G401.6 (cell line): Measurements from ENCODE around the gene TRPM3.

ENCODE experiments used
- FAIRE-seq: peaks from 2 replicates; lab custom pipeline; 2012; peaks lifted over from hg19 to GRCh38; lab: Jason Lieb, UNC

Gene TRPM3

GRCh38 chr9:70517926-70518610, 603.4 kb downstream of the TRPM3 start:
- no peak for FAIRE-seq

GRCh38 chr9:70514273-70514672, 607.1 kb downstream of the TRPM3 start:
- FAIRE-seq, result no peak

DNA sequence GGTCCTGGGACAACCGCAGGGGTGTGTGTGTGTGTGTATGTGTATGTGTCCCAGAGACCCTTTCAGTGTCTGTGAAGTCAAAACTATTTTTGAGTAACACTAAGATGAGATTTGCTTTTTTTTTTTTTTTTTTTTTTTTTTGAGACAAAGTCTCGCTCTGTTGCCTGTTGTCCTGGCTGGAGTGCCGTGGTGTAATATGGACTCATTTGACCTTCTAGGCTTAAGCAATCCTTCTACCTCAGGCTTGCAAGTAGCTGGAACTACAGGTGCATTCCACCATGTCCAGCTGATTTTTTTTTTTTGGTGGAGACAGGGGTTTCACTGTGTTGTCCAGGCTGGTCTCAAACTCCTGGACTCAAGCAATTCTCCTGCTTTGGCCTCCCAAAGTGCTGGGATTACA, 609.6 kb downstream of the TRPM3 start:
- FAIRE-seq, result no peak

- peak; percentile 30 for FAIRE-seq
Measured at GRCh38 chr9:70510157-70510770, 611.2 kb downstream of the TRPM3 start.

- FAIRE-seq, result no peak
Measured at GRCh38 chr9:70506159-70506558, 615.3 kb downstream of the TRPM3 start.

GRCh38 chr9:70504834-70505233, 616.6 kb downstream of the TRPM3 start:
- no peak for FAIRE-seq

DNA sequence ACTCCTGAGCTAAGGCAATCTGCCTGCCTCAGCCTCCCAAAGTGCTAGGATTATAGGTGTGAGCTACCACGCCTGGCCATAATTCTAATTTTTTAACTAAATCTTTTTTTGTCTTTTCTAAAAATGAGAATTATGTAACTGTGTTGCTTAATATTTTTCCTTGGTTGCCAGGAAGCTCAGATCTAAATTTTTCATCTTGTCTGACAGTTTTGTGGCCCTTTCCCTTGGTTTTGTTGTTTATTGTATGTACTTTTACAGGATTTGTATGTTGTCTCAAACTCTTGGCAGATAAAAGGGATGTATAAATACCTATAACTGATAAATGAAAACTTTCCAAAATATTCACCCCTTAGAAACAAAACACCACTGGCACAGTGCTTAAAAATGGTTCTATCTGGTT, 618.7 kb downstream of the TRPM3 start:
- FAIRE-seq, result no peak

GRCh38 chr9:70500793-70501192, 620.6 kb downstream of the TRPM3 start:
- no peak for FAIRE-seq

DNA sequence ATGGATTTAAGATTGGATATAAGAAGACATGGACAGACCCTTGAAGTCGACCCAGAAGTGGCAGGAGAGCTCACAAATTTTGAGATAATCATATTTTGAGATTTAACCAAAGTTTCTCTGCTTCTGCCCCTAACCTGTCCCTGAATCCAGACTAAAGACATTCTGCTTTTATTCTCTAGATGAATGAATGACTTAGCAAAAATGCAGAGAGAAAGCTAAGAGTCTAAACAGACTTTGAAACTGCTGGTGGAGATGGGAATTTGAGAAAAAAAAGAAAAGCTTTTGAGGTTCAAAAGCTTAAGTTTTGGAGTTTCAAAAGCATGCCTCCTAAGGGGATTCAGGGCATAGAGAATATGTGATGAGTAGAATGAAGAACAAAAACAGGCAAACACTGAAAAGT, 621.8 kb downstream of the TRPM3 start:
- no peak for FAIRE-seq

DNA sequence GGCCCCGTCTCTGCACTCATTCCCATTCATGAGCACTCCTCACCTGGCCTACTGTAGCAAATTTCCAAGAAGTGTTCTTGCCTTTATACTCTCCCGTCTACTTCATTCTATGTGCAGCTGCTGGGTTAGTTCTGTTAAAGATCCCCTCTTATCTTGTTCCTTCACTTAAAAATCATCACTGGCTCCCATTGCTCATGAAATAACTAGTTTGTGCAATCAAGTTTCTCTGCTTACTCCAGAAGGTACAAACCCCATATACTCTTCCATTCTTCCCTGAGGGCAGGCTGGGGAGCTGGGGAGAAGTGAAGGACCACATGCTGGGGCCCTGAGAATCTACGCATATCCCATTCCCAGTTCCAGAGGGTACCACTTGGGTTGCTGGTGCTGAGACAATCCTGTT, 622.6 kb downstream of the TRPM3 start:
- no peak for FAIRE-seq

DNA sequence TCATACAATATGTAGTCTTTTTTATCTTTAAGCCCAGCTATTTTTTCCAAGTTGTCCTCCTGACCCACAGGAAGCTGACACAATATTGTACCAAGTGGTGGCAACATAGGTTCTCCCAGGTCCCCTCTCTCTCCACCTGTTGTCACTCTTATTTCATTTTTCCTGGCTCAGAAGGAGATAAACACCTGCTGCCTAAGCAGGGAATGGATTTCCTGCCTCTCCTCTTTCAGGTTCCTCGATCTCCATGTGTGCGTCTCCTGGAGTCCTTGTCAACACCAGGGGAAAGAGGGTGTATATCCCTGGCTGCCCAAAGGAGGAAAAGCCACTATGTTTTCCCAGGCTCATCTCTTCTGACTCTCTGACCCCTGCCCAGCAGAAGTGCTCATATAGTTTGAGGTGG, 625.2 kb downstream of the TRPM3 start:
- no peak for FAIRE-seq

DNA sequence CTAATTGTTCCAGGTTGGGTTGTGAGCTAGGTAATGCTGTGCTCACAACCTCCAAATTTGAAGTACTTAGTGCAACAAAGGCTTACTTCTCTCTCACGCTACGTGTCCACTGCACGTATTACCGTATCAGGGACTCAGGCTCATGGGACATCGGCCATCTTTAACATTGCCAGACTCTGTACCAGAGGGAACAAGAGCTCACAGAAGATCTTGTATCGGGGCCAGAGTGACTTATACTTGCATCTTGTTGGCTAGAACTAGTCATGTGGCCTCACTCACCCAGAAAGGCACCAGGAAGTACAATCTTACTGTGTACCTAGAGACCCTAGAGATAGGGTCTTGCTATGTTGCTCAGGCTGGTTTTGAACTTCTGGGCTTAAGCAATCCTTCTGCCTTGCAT, 625.9 kb downstream of the TRPM3 start:
- FAIRE-seq, result no peak

- no peak for FAIRE-seq
Measured at GRCh38 chr9:70494221-70494620, 627.2 kb downstream of the TRPM3 start.

GRCh38 chr9:70493029-70493428, 628.4 kb downstream of the TRPM3 start:
- FAIRE-seq, result no peak

DNA sequence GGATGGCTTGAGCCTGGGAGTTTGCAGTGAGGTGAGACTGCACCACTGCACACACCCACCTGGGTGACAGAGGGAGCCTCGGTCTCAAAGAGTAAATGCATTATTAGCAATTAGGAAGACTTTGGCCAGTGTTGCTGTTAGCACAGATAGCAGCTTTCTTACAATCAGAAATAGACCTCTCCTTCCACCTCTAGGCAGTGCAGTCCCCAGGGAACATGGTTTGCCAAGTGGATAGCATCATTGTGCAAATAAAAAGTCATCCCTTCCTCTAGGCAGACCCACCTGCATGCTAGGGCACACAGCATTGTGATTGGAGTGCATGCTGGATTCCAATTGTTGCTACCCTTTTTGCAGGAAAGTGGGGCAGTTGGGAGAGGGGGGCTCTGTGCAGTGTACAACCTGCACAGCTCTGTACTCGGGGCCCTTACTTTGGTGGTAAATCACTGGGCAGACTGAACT, 629.1 kb downstream of the TRPM3 start:
- FAIRE-seq, result no peak

DNA sequence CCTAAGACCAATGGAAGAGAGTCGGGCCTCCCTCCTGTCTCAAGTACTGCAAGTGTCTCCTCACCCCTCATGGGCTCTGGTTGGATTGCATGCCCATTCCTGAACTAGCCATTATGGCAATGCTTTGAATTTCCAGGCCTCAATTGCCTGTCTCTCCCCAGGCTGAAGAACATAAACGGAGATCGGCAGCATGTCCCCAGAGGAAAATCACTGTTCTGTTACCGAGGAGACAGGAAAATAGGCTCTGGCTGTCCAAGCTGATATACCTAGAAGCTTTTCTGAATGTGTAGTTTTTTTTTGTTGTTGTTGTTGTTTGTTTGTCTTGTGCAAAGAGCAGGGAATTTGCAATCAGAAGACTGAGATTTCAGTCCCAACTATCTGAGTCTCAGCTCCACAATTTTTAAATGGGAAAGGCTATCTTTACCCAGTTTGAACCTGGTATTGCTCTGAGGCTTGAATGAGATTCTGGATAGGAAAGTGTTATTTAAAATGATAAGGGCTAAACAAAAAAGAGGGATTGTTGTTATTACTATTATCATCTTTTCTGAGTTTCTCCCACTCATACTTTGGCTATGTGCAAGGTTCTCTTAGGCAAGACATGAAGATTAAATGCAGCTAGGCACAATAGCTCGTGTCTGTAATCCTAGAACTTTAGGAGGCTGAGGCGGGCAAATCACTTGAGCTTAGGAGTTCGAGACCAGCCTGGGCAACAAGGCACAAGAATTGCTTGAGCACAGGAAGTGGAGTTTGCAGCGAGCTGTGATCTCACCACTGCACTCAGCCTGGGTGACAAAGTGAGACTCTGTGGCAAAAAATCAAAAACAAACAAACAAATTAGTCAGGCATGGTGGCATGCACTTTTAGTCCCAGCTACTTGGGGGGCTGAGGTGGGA, 629.7 kb downstream of the TRPM3 start:
- FAIRE-seq, result no peak

DNA sequence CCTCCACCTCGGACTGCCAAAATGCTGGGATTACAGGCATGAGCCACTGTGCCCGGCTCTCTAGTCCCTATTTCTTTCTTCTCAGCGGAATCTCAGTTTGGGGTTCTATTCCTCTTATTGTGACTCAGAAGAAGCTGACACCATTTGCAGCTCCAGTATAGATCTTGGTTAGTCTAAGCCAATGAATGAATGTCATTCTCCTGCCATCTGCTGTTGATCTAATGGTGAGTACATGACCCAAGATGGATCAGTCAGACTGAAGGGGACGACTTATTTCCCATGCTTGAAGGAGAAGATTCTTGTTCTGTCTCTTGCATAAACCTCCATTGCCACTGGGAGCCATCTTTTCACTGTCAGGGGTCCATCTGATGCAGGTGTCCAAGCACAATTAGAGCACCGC, 630.9 kb downstream of the TRPM3 start:
- FAIRE-seq, result no peak

DNA sequence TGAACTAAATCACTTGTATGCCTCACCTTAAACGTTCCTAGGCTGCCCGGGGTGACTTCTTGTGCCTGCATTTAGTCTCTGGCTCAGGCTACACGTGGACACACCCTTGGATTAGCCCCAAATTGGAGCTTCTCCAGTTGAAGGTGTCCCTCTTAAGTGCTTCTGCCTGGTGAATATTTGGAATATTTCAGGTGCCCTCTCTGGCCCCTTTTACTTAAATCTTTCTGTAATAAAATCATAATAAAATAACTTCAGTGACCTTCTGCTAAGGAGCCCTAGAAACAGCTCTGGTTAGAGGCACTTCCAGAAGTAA, 632.7 kb downstream of the TRPM3 start:
- no peak for FAIRE-seq

DNA sequence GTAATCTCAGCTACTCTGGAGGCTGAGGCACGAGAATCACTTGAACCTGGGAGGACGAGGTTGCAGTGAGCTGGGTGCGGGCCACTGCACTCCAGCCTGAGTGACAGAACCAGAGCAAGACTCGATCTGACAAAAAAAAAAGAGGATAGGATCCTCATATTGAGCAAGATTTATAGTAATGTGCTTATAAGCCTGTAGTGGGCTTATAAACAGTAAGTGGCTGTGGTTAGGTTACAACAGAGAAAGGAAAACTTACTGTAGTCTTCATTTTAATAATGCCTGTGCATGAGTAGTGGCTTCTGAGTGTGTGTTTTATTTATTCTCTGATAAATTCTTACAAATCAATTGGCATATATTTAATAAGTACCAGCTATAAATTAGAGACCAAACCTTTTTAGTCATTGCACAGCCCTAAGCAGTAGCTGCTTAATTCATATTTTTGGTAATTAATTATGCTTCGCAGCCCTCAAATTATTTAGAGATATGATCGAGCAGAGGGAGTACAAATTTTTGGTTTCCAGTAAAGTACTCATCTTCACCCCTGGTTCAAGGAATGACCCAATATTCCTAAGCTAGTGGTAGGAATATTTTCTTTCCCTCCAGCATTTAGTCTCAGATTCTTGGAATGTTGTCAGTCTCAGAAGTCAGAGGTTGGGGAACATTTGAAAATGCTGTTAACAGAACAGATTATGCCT, 633.2 kb downstream of the TRPM3 start:
- no peak for FAIRE-seq

DNA sequence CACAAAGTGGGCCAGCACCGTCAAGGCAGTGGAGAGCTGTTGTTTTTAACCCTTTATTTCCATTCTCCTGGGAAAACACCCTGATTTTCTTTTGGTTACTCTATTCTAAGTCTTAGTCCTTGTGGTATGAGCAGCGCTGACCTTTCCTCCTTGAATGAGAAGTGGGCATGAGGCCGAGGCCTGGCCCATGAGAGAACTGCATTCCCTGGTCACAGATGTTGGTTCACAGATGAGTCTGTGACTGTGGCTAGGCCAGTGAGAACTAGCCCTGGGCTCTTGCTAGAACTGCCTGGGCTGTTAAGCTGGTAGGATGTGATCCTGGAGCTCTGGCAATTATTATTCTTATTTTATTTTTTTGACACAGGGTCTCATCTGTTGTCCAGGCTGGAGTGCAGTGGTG, 635.3 kb downstream of the TRPM3 start:
- no peak for FAIRE-seq

DNA sequence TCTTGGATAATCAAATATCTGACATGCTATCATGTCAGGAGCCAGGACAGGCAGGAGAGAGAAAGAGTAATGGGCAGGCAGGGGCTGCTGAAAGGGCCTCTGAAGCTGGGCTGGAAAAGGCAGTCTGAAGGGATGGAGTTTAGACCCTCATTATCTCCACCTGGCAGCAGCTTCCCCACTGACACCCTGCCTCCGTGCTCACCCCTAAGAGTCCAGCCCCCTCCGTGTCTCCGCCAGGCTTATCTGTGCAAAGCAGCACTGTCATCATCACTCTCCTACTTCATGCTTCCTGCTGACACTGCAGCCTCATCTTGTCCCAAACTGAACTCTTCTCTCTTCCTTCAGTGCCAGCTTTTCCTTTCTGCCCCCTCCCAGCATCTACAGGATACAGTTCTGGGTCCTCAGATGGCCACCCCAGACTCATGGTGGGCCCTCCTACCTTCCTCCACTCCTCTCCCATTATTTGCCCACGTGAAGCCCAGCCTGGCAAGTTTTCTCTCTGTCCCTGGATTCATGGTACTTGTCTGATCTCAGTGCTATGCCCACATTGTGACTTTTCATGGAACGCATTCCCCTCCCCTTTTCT, 636.1 kb downstream of the TRPM3 start:
- no peak for FAIRE-seq
